H9 (cell line): ENCODE measurements around the gene ERC1. TPM values are rescaled to one million over a fixed set of nuclear protein-coding genes. Genes with fewer than 3 reads are reported as not detected.

Experiments used
- DNase-seq: peaks from one replicate; pipeline ENCODE4 v3.0.0-alpha.2; 2017
- H2AFZ ChIP-seq: one replicate; pipeline ENCODE4 v1.6.1; 2013; ENCODE audit warnings: mild to moderate bottlenecking, low read length, control low read depth, moderate library complexity
- H2AK5ac ChIP-seq: 2 replicates; pipeline ENCODE4 v1.6.1; 2013; ENCODE audit warnings: low read length, control low read depth, mixed read lengths; ENCODE audit not compliant: insufficient read length
- H2BK120ac ChIP-seq: one replicate; pipeline ENCODE4 v1.6.1; 2013; ENCODE audit warnings: low read depth, mild to moderate bottlenecking, low read length, control low read depth, inconsistent platforms; ENCODE audit not compliant: poor library complexity, severe bottlenecking
- H2BK12ac ChIP-seq: 2 replicates; pipeline ENCODE4 v1.6.1; 2013; ENCODE audit warnings: low read length, control low read depth, mixed read lengths, low read depth; ENCODE audit not compliant: insufficient read length
- H2BK15ac ChIP-seq: 2 replicates; pipeline ENCODE4 v1.6.1; 2013; ENCODE audit warnings: low read depth, low read length, control low read depth
- H2BK20ac ChIP-seq: one replicate; pipeline ENCODE4 v1.6.1; 2013; ENCODE audit warnings: low read depth, mild to moderate bottlenecking, low read length, control low read depth, inconsistent platforms; ENCODE audit not compliant: poor library complexity, severe bottlenecking
- H2BK5ac ChIP-seq: 2 replicates; pipeline ENCODE4 v1.6.1; 2013; ENCODE audit warnings: low read length, control low read depth, mixed read lengths; ENCODE audit not compliant: insufficient read length
- H3K14ac ChIP-seq: 2 replicates; pipeline ENCODE4 v1.6.1; 2013; ENCODE audit warnings: low read length, control low read depth; ENCODE audit not compliant: insufficient read depth
- H3K18ac ChIP-seq: 2 replicates; pipeline ENCODE4 v1.6.1; 2013; ENCODE audit warnings: low read depth, mild to moderate bottlenecking, mixed read lengths, low read length, control low read depth; ENCODE audit not compliant: insufficient read length
- H3K23ac ChIP-seq: 2 replicates; pipeline ENCODE4 v1.6.1; 2013; ENCODE audit warnings: low read length, control low read depth, mixed read lengths, low read depth; ENCODE audit not compliant: insufficient read length
- H3K23me2 ChIP-seq: 2 replicates; pipeline ENCODE4 v1.6.1; 2013; ENCODE audit warnings: low read depth, mild to moderate bottlenecking, mixed read lengths, low read length, control low read depth; ENCODE audit not compliant: insufficient read length, poor library complexity, severe bottlenecking
- H3K27ac ChIP-seq: 2 replicates; pipeline ENCODE4 v1.5.1; 2013; ENCODE audit warnings: low read length, control low read depth, mixed read lengths, low read depth; ENCODE audit not compliant: insufficient read length
- H3K27me3 ChIP-seq: 2 replicates; pipeline ENCODE4 v1.6.1; 2013; ENCODE audit warnings: low read length, control low read depth, inconsistent platforms; ENCODE audit not compliant: insufficient read depth
- H3K4ac ChIP-seq: 2 replicates; pipeline ENCODE4 v1.6.1; 2013; ENCODE audit warnings: low read depth, mild to moderate bottlenecking, control low read depth, inconsistent platforms, low read length, moderate library complexity
- H3K4me1 ChIP-seq: 2 replicates; pipeline ENCODE4 v1.6.1; 2013; ENCODE audit warnings: low read length, control low read depth, inconsistent platforms; ENCODE audit not compliant: insufficient read depth
- H3K4me2 ChIP-seq: 2 replicates; pipeline ENCODE4 v1.6.1; 2013; ENCODE audit warnings: low read length, control low read depth, mixed read lengths; ENCODE audit not compliant: insufficient read length, insufficient read depth
- H3K56ac ChIP-seq: 2 replicates; pipeline ENCODE4 v1.6.1; 2013; ENCODE audit warnings: low read depth, mild to moderate bottlenecking, mixed read lengths, low read length, control low read depth; ENCODE audit not compliant: insufficient read length
- H3K79me1 ChIP-seq: 2 replicates; pipeline ENCODE4 v1.6.1; 2013; ENCODE audit warnings: low read depth, mild to moderate bottlenecking, moderate library complexity, low read length, control low read depth, inconsistent platforms; ENCODE audit not compliant: insufficient read depth, poor library complexity, severe bottlenecking
- H3K79me2 ChIP-seq: 2 replicates; pipeline ENCODE4 v1.6.1; 2013; ENCODE audit warnings: low read length, control low read depth, inconsistent platforms; ENCODE audit not compliant: insufficient read depth
- H3K9ac ChIP-seq: 2 replicates; pipeline ENCODE4 v1.6.1; 2013; ENCODE audit warnings: low read length, control low read depth, mixed read lengths; ENCODE audit not compliant: insufficient read length; ENCODE audit errors: extremely low read depth
- H3K9me3 ChIP-seq: one replicate; pipeline ENCODE4 v1.6.1; 2013; ENCODE audit warnings: low read depth, low read length, inconsistent platforms; ENCODE audit not compliant: control insufficient read depth
- H3T11ph ChIP-seq: one replicate; pipeline ENCODE4 v1.6.1; 2013; ENCODE audit warnings: mild to moderate bottlenecking, low read length, control low read depth, inconsistent platforms
- H4K20me1 ChIP-seq: one replicate; pipeline ENCODE4 v1.6.1; 2013; ENCODE audit not compliant: control insufficient read depth, insufficient read length, insufficient read depth
- H4K5ac ChIP-seq: 2 replicates; pipeline ENCODE4 v1.6.1; 2013; ENCODE audit warnings: low read depth, mild to moderate bottlenecking, mixed read lengths, low read length, control low read depth; ENCODE audit not compliant: insufficient read length
- H4K8ac ChIP-seq: replicated peaks from 2 replicates; pipeline ENCODE4 v1.6.1; 2013; ENCODE audit warnings: low read length, control low read depth, mixed read lengths, low read depth; ENCODE audit not compliant: insufficient read length
- H4K91ac ChIP-seq: 2 replicates; pipeline ENCODE4 v1.6.1; 2013; ENCODE audit warnings: low read depth, mild to moderate bottlenecking, moderate library complexity, mixed read lengths, low read length, control low read depth; ENCODE audit not compliant: insufficient read length
- H3K27ac Mint-ChIP-seq, 3 experiments: 2 replicates in 2 of 3; 3 replicates in 1 of 3; pipeline ENCODE4 v1.8.0; 2020 to 2021; ENCODE audit warnings: mixed read lengths in 3 of 3, mild to moderate bottlenecking in 1 of 3, moderate library complexity in 1 of 3
- H3K27me3 Mint-ChIP-seq: 2 replicates; pipeline ENCODE4 v1.8.0; 2021; ENCODE audit warnings: low read depth, mild to moderate bottlenecking, moderate library complexity, mixed read lengths
- H3K36me3 Mint-ChIP-seq, 3 experiments: 2 replicates in 2 of 3; 3 replicates in 1 of 3; pipeline ENCODE4 v1.8.0; 2020 to 2021; ENCODE audit warnings: low read depth in 3 of 3, mixed read lengths in 3 of 3; ENCODE audit not compliant: insufficient read depth in 1 of 3
- H3K4me1 Mint-ChIP-seq, 2 experiments: 2 replicates each; pipeline ENCODE4 v1.8.0; 2020; ENCODE audit warnings: mixed read lengths in 2 of 2
- H3K4me3 Mint-ChIP-seq, 2 experiments: 2 replicates in 1 of 2; 3 replicates in 1 of 2; pipeline ENCODE4 v1.8.0; 2020 to 2021; ENCODE audit warnings: mild to moderate bottlenecking in 2 of 2, mixed read lengths in 2 of 2, moderate library complexity in 1 of 2
- H3K9me3 Mint-ChIP-seq, 2 experiments: 2 replicates in 1 of 2; 3 replicates in 1 of 2; pipeline ENCODE4 v1.8.0; 2020; ENCODE audit warnings: mild to moderate bottlenecking in 2 of 2, mixed read lengths in 2 of 2, moderate library complexity in 1 of 2
- CTCF ChIP-seq: fragments of 200-600 bp; sonication (generic); conservative IDR thresholded peaks from 3 replicates; pipeline ENCODE4 v1.8.0; 2021; ENCODE audit warnings: antibody characterized with exemption, mild to moderate bottlenecking
- WGBS: extraction: QIAGEN DNeasy Blood & Tissue Kit; methylation state at CpG from one replicate; pipeline ENCODE4 v1.1.7; 2013; ENCODE audit warnings: missing lambda C conversion rate, low lambda C conversion rate, mixed read lengths; ENCODE audit not compliant: insufficient read length; ENCODE audit errors: extremely low coverage; 5-methylcytosine and 5-hydroxymethylcytosine counted together
- total RNA-seq: library from RNA; stranded (reverse); gene quantifications from 2 replicates; pipeline ENCODE4 v1.2.1, GENCODE V29; 2021

ERC1 gene
- total RNA-seq, 1 experiment from 2014 or later: 51.2 TPM

DNA sequence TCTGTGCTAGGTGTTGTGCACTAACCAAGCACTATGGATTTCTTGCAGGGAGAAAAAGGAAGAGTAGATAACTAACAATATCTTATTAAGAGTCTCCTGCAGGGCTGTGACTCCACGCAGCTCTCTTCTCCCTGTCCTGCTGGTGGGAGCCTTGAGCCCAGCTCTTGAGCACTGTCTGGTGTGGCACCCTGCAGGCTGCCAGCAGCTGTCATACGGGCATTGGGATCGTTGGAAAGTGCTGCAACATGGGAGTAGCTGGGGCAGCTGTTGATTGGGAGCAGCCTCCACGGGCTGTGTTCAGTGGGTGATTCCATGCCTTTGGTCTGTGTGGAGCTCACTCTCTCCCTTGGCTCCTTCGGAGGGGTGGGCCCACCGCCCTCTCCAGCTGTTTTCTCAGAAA is 478.0 kb downstream of the ERC1 start:
- Histone ChIP-seq H3K23me2 (no peaks in the 10 kb centered on the region), H3K4me1 (no peaks in the 10 kb centered on the region), H3K56ac (no peak overlapping the region), H3K18ac (no peak overlapping the region), H4K5ac (no peak overlapping the region), H3K27ac (no peak overlapping the region), H2AK5ac (no peak overlapping the region), H2BK20ac (no peak overlapping the region), H3K79me2 (no peaks in the 10 kb centered on the region), H3K4ac (no peak overlapping the region), H4K91ac (no peak overlapping the region), H3K27me3 (no peaks in the 10 kb centered on the region), H3K9me3 (no peaks in the 10 kb centered on the region), H4K20me1 (no peaks in the 10 kb centered on the region), H3K14ac (no peak overlapping the region), H3K4me2 (no peak overlapping the region), H3K79me1 (no peaks in the 10 kb centered on the region), H2BK12ac (no peak overlapping the region), H2AFZ (no peak overlapping the region), H2BK15ac (no peak overlapping the region), H3K23ac (no peak overlapping the region), H2BK5ac (no peak overlapping the region), H4K8ac (no peak overlapping the region), H2BK120ac (no peak overlapping the region), H3K9ac (no peak overlapping the region), H3T11ph (no peak overlapping the region)
- TF ChIP-seq CTCF: no peak
- no CpG with 5 or more reads among the region's 6 CpGs for WGBS
- peaks cover 5 to 16% (median 13%) of the 10 kb centered on the region in 3 experiments; a peak in 6 of 7 replicates for H3K36me3 Mint-ChIP-seq
- no peaks in the 10 kb centered on the region for H3K9me3 Mint-ChIP-seq
- H3K27ac Mint-ChIP-seq: no peak overlapping the region
- DNase-seq: no peak
- peaks cover 5 to 15% of the 10 kb centered on the region in 2 experiments; a peak in 3 of 4 replicates for H3K4me1 Mint-ChIP-seq
- no peak overlapping the region for H3K4me3 Mint-ChIP-seq
- no peaks in the 10 kb centered on the region; the same call in 1 of the 2 replicates for H3K27me3 Mint-ChIP-seq
